Trophoblast cell (in vitro differentiated cells and primary cell): ENCODE results near the gene KIAA2012.

Source experiments
- DNase-seq, 2 donors: peaks; one replicate each; pipeline ENCODE4 v3.0.0-alpha.2; 2016
- H2AFZ ChIP-seq: 2 replicates; pipeline ENCODE4 v1.6.1; 2013; ENCODE audit warnings: low read length, moderate library complexity, mild to moderate bottlenecking; ENCODE audit not compliant: insufficient read depth, poor library complexity
- H2AK5ac ChIP-seq: 2 replicates; pipeline ENCODE4 v1.6.1; 2013; ENCODE audit warnings: mild to moderate bottlenecking, low read length
- H2BK120ac ChIP-seq: 2 replicates; pipeline ENCODE4 v1.6.1; 2013; ENCODE audit warnings: low read length, mild to moderate bottlenecking, moderate library complexity; ENCODE audit not compliant: insufficient read depth, poor library complexity
- H2BK12ac ChIP-seq: 2 replicates; pipeline ENCODE4 v1.6.1; 2013; ENCODE audit warnings: mild to moderate bottlenecking, low read length, moderate library complexity
- H2BK5ac ChIP-seq: 2 replicates; pipeline ENCODE4 v1.6.1; 2013; ENCODE audit warnings: low read length, low read depth, moderate library complexity, mild to moderate bottlenecking; ENCODE audit not compliant: poor library complexity
- H3K14ac ChIP-seq: 2 replicates; pipeline ENCODE4 v1.6.1; 2013; ENCODE audit warnings: mild to moderate bottlenecking, low read length
- H3K18ac ChIP-seq: 2 replicates; pipeline ENCODE4 v1.6.1; 2013; ENCODE audit warnings: mild to moderate bottlenecking, low read length
- H3K23ac ChIP-seq: 2 replicates; pipeline ENCODE4 v1.6.1; 2013; ENCODE audit warnings: low read length
- H3K27ac ChIP-seq: 2 replicates; pipeline ENCODE4 v1.5.1; 2013; ENCODE audit warnings: low read depth, mild to moderate bottlenecking, inconsistent platforms, low read length, moderate library complexity
- H3K27me3 ChIP-seq: 2 replicates; pipeline ENCODE4 v1.6.1; 2013; ENCODE audit warnings: inconsistent platforms, mild to moderate bottlenecking, low read length, moderate library complexity; ENCODE audit not compliant: insufficient read depth
- H3K36me3 ChIP-seq, 2 experiments: 1 replicate in 1 of 2; 2 replicates in 1 of 2; pipeline ENCODE4 v1.6.1; 2013; ENCODE audit warnings: low read length in 2 of 2, mild to moderate bottlenecking in 2 of 2, moderate library complexity in 1 of 2; ENCODE audit not compliant: insufficient read depth in 2 of 2, control insufficient read depth in 1 of 2
- H3K4ac ChIP-seq: 2 replicates; pipeline ENCODE4 v1.6.1; 2013; ENCODE audit warnings: low read depth, mild to moderate bottlenecking, low read length, moderate library complexity
- H3K4me1 ChIP-seq, 2 experiments: 1 replicate in 1 of 2; 2 replicates in 1 of 2; pipeline ENCODE4 v1.6.1; 2013; ENCODE audit warnings: low read length in 2 of 2, mild to moderate bottlenecking in 2 of 2, moderate library complexity in 1 of 2; ENCODE audit not compliant: insufficient read depth in 2 of 2, control insufficient read depth in 1 of 2
- H3K4me2 ChIP-seq: 2 replicates; pipeline ENCODE4 v1.6.1; 2013; ENCODE audit warnings: inconsistent platforms, mild to moderate bottlenecking, low read length, moderate library complexity
- H3K4me3 ChIP-seq: 2 replicates; pipeline ENCODE4 v1.5.1; 2013; ENCODE audit warnings: mild to moderate bottlenecking, low read depth, low read length, inconsistent platforms
- H3K79me1 ChIP-seq: one replicate; pipeline ENCODE4 v1.6.1; 2013; ENCODE audit warnings: low read length
- H3K79me2 ChIP-seq: 2 replicates; pipeline ENCODE4 v1.6.1; 2013; ENCODE audit warnings: low read length, mild to moderate bottlenecking; ENCODE audit not compliant: control insufficient read depth, insufficient read depth, poor library complexity
- H3K9ac ChIP-seq: 2 replicates; pipeline ENCODE4 v1.6.1; 2013; ENCODE audit warnings: mild to moderate bottlenecking, low read length
- H3K9me3 ChIP-seq: 2 replicates; pipeline ENCODE4 v1.6.1; 2013; ENCODE audit warnings: low read depth, mild to moderate bottlenecking, control low read depth, inconsistent platforms, low read length; ENCODE audit not compliant: insufficient read depth
- H4K12ac ChIP-seq: 2 replicates; pipeline ENCODE4 v1.6.1; 2013; ENCODE audit warnings: low read depth, mild to moderate bottlenecking, low read length, moderate library complexity
- H4K8ac ChIP-seq: 2 replicates; pipeline ENCODE4 v1.6.1; 2013; ENCODE audit warnings: low read depth, mild to moderate bottlenecking, low read length, moderate library complexity
- H4K91ac ChIP-seq: one replicate; pipeline ENCODE4 v1.6.1; 2013; ENCODE audit warnings: low read depth, mild to moderate bottlenecking, low read length, moderate library complexity
- WGBS: extraction: QIAGEN DNeasy Blood & Tissue Kit; methylation state at CpG from one replicate; pipeline ENCODE4 v1.1.7; 2013; ENCODE audit warnings: missing lambda C conversion rate; ENCODE audit not compliant: insufficient read length, insufficient coverage; ENCODE audit errors: extremely low coverage; 5-methylcytosine and 5-hydroxymethylcytosine counted together

KIAA2012 gene

DNA sequence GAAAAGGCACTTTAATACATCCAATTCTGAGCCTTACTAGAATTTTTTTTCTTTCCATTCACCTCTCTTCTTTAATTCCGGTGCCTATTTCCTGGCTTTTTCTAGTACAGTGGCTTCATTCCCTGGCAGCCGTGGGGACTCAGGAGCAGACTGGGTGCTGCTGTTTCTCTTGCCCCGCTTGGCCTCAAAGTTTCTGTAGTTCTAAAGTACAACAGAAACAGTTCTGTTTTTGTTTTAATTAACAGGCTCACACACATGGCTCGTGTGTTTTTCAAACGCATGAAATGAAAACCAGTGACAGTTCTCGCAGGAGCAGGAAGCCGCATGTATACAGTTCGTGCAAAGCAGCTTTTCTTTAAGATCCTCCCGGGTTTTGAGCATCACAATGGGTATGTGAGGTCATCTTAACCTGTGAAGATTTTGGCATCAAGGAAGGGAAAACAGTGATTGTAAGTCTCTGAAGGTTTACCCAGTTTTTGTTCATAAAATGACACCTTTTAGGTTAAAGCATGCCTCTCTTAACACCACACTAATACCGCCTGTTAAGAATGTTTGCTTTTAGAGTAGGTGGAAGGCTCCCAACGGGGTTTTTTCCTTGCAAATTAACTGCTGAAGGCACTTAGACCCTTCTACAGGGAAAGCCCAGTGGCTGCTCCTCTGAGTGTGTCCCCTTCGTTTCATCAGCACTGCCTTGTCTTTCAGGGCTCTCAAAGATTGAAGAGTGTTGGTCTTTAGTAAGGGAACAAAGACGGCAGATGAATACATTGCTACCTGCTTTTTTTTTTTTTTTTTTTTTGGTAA, 33.6 kb upstream of the KIAA2012 start:
- H3K4ac ChIP-seq, result no peak overlapping the region
- H3K79me1 ChIP-seq, result no peaks in the 10 kb centered on the region
- H3K23ac ChIP-seq, result no peak overlapping the region
- no CpG with 5 or more reads among the region's 13 CpGs for WGBS
- H3K36me3 ChIP-seq, result no peaks in the 10 kb centered on the region
- no peaks in the 10 kb centered on the region for H3K79me2 ChIP-seq
- no peak overlapping the region for H2BK12ac ChIP-seq
- no peak overlapping the region for H3K9ac ChIP-seq
- no peak for DNase-seq
- no peak overlapping the region for H3K4me3 ChIP-seq
- H3K27ac ChIP-seq, result no peak overlapping the region
- no peak overlapping the region for H2AK5ac ChIP-seq
- no peak overlapping the region for H3K14ac ChIP-seq
- H2BK120ac ChIP-seq, result no peak overlapping the region
- peaks cover 18% of the 10 kb centered on the region for H3K27me3 ChIP-seq
- H4K91ac ChIP-seq, result no peak overlapping the region
- no peak overlapping the region for H4K8ac ChIP-seq
- no peak overlapping the region for H2AFZ ChIP-seq
- peaks cover 11% of the 10 kb centered on the region for H3K9me3 ChIP-seq
- no peak overlapping the region for H3K4me2 ChIP-seq
- peaks cover 15 to 24% of the 10 kb centered on the region in 2 experiments for H3K4me1 ChIP-seq
- no peak overlapping the region for H2BK5ac ChIP-seq
- no peak overlapping the region for H4K12ac ChIP-seq
- H3K18ac ChIP-seq, result no peak overlapping the region

DNA sequence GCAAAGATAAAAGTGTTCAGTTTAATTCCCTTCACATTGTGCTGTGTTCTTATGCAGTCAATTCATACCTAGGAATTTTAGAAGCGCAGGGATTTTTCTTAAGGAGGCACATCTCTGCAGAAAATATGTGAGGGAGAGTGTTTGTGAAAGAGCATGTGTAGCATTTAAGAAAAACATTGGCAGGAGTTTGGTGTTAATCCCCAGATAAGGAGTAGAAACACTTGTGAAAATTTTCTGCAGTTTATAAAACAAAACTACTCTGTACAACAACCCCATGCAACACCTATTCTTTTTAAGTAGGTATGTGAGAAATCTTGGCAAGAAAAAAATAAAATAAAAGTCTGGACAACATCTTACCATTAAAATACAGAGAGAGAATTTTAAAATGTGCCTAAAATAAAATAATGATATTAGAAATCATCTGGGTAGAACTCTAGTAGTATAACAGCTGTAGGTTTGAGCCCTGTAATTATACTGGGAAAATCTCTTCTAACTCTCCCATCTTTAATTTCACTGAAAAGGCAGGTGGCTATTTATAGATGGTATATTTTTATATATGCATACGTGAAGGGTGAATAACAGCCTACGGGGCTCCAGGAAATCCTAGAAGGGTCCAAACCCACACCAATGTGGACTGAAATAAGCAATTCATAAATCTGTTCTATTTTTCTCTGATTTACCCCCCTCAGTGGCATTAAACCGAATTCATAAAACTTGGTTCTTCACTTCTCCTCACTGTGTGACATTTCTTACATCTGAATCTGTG, 32.8 kb upstream of the KIAA2012 start:
- H3K9me3 ChIP-seq, result peaks cover 9% of the 10 kb centered on the region
- WGBS, result no CpG with 5 or more reads among the region's 4 CpGs
- H3K18ac ChIP-seq, result no peak overlapping the region
- H3K27ac ChIP-seq, result no peak overlapping the region
- no peak overlapping the region for H2AFZ ChIP-seq
- H3K79me2 ChIP-seq, result no peaks in the 10 kb centered on the region
- no peaks in the 10 kb centered on the region for H3K79me1 ChIP-seq
- no peak overlapping the region for H4K12ac ChIP-seq
- H3K4me3 ChIP-seq, result no peak overlapping the region
- no peak overlapping the region for H2BK5ac ChIP-seq
- no peak for DNase-seq
- H3K4me2 ChIP-seq, result no peak overlapping the region
- H4K91ac ChIP-seq, result no peak overlapping the region
- no peak overlapping the region for H3K23ac ChIP-seq
- no peak overlapping the region for H2AK5ac ChIP-seq
- H3K14ac ChIP-seq, result no peak overlapping the region
- peaks cover 8 to 16% of the 10 kb centered on the region in 2 experiments for H3K4me1 ChIP-seq
- no peak overlapping the region for H3K9ac ChIP-seq
- H4K8ac ChIP-seq, result no peak overlapping the region
- H2BK120ac ChIP-seq, result no peak overlapping the region
- H2BK12ac ChIP-seq, result no peak overlapping the region
- peaks cover 10% of the 10 kb centered on the region for H3K27me3 ChIP-seq
- no peaks in the 10 kb centered on the region for H3K36me3 ChIP-seq
- no peak overlapping the region for H3K4ac ChIP-seq

DNA sequence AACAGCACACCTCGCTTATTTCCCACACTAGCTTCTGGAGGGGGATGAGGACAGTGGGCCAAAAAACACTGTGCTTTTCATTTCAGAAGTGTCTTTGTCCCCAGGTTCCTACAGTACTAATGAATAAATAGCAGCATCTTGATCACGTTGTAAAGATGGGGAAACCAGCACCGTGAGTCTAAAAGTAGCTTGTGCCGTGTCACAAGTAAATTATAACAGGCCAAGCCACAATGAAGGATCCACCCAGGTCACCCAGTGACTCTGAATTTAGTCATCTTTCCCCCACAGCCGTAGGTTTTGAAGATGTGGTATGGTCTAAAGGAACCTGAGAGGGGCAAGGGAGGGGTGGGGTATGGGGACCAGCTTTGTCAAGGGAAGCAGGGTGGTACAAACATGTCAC, 30.6 kb upstream of the KIAA2012 start:
- Histone ChIP-seq H3K4me3 (no peak overlapping the region), H3K36me3 (no peaks in the 10 kb centered on the region), H3K9me3 (no peaks in the 10 kb centered on the region), H2BK12ac (no peak overlapping the region), H3K79me2 (no peaks in the 10 kb centered on the region), H2BK5ac (no peak overlapping the region), H4K12ac (no peak overlapping the region), H2AK5ac (no peak overlapping the region), H3K9ac (peak overlapping the region; percentile 79), H3K4me1 (peaks cover 2 to 7% of the 10 kb centered on the region in 2 experiments), H2BK120ac (no peak overlapping the region), H2AFZ (no peak overlapping the region), H3K14ac (no peak overlapping the region), H3K23ac (no peak overlapping the region), H4K8ac (no peak overlapping the region), H3K4ac (no peak overlapping the region), H3K27me3 (no peaks in the 10 kb centered on the region), H3K79me1 (no peaks in the 10 kb centered on the region), H4K91ac (no peak overlapping the region), H3K18ac (no peak overlapping the region), H3K27ac (no peak overlapping the region), H3K4me2 (no peak overlapping the region)
- DNase-seq, result no peak
- no CpG with 5 or more reads among the region's 5 CpGs for WGBS

DNA sequence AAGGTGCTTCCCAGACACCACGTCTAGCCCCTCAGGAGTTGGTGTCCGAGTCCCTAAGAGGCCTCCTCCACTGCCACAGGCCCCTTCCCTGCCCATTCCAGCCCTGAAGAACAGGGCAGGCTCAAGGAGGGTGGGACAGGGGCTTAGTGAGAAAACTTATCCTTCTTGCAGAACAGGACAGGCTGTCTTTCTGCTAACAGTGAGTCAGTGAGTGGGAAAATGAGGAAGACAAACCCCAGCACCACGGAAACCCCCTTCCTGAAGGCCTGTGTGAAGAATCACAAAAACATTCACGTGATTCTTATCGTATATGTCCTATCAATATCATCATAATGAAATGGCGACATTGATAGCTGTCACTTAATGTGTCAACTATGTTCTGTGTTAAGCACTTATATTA, 29.6 kb upstream of the KIAA2012 start:
- Histone ChIP-seq H3K79me1 (no peaks in the 10 kb centered on the region), H3K4me1 (peaks cover 2 to 7% of the 10 kb centered on the region in 2 experiments), H3K27me3 (no peaks in the 10 kb centered on the region), H3K9me3 (no peaks in the 10 kb centered on the region), H3K36me3 (no peaks in the 10 kb centered on the region), H3K27ac (no peak overlapping the region), H3K9ac (no peak overlapping the region), H2AK5ac (no peak overlapping the region), H3K79me2 (no peaks in the 10 kb centered on the region), H3K4me2 (no peak overlapping the region), H4K91ac (no peak overlapping the region), H2AFZ (peak overlapping the region; percentile 17), H3K14ac (no peak overlapping the region), H3K23ac (no peak overlapping the region), H4K8ac (no peak overlapping the region), H2BK5ac (no peak overlapping the region), H3K18ac (no peak overlapping the region), H4K12ac (no peak overlapping the region), H2BK120ac (no peak overlapping the region), H3K4me3 (no peak overlapping the region), H2BK12ac (peak overlapping the region; percentile 63), H3K4ac (no peak overlapping the region)
- no CpG with 5 or more reads among the region's 6 CpGs for WGBS
- peak in 1 of 2 donors; percentile 27 for DNase-seq
